C4-2B (cell line): ENCODE measurements around the gene ARHGAP18.
"Not testable (repeated sequence)": the region's sequence is repeated elsewhere in the genome, so short reads cannot be mapped to it uniquely, and the experiment has no call there.

Experiments
- H3K27ac ChIP-seq: fragments of 450-650 bp; 2 replicates; pipeline ENCODE4 v1.5.1; 2017
- ZFX ChIP-seq: fragments of 450-650 bp; IDR thresholded peaks from 2 replicates; pipeline ENCODE4 v1.6.1; 2017
- TF ChIP-seq, protein P1 (sequence below): fragments of 450-650 bp; conservative IDR thresholded peaks from 2 replicates; pipeline ENCODE4 v1.5.1; 2017; ENCODE audit warnings: mild to moderate bottlenecking

The ARHGAP18 gene

GRCh38 chr6:129590408-129591022 is 119.5 kb downstream of the ARHGAP18 start:
- no peak for TF ChIP-seq ZFX
- TF ChIP-seq, protein P1, sequence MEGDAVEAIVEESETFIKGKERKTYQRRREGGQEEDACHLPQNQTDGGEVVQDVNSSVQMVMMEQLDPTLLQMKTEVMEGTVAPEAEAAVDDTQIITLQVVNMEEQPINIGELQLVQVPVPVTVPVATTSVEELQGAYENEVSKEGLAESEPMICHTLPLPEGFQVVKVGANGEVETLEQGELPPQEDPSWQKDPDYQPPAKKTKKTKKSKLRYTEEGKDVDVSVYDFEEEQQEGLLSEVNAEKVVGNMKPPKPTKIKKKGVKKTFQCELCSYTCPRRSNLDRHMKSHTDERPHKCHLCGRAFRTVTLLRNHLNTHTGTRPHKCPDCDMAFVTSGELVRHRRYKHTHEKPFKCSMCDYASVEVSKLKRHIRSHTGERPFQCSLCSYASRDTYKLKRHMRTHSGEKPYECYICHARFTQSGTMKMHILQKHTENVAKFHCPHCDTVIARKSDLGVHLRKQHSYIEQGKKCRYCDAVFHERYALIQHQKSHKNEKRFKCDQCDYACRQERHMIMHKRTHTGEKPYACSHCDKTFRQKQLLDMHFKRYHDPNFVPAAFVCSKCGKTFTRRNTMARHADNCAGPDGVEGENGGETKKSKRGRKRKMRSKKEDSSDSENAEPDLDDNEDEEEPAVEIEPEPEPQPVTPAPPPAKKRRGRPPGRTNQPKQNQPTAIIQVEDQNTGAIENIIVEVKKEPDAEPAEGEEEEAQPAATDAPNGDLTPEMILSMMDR: no peak
- H3K27ac ChIP-seq: no peak overlapping the region

DNA sequence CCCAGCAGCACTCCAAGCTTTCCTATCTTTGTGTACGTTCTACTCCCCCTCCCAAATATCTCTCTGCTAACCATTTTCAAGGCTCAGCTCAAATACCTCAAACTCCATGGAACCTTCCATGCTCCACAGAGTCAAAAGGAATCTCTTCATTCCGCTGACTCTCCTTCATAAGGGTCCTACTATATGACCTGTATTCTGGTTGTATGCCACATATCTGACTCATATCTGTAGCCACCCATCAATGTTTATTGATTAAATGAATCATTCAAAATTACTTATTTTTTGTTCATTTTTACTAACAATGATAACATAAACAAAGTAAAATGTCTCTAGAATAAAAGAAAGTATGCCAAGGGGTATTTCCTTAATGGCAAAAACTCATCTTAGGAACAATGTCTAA is 123.2 kb downstream of the ARHGAP18 start:
- no peak overlapping the region for H3K27ac ChIP-seq
- TF ChIP-seq, protein P1: no peak
- TF ChIP-seq ZFX: no peak

GRCh38 chr6:129583866-129584265 is 126.1 kb downstream of the ARHGAP18 start:
- TF ChIP-seq ZFX: no peak
- TF ChIP-seq, protein P1: no peak
- no peak overlapping the region for H3K27ac ChIP-seq

- H3K27ac ChIP-seq: no peak overlapping the region
- TF ChIP-seq, protein P1: no peak
- no peak for TF ChIP-seq ZFX
These were observed 131.7 kb downstream of the ARHGAP18 start for GRCh38 chr6:129578315-129578714.

DNA sequence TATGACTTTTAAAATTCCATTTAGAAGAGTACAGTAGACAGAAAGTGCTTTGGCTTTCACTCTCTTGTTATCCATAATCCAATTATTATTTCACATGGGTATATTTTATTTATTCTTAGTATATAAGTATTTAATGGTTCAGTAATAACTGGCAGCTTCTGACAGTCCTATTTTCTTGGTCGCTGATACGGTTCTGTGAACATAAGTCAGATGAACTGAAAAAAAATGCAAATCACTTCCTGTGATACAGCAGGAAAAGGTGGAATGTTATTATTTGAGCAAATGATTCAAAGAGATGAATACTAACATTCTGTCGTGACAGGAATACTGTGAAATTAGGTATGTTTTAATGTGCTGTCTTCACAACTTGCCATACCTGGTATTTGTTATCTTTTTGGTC is 132.3 kb downstream of the ARHGAP18 start:
- H3K27ac ChIP-seq: no peak overlapping the region
- TF ChIP-seq ZFX: no peak
- TF ChIP-seq, protein P1: no peak

DNA sequence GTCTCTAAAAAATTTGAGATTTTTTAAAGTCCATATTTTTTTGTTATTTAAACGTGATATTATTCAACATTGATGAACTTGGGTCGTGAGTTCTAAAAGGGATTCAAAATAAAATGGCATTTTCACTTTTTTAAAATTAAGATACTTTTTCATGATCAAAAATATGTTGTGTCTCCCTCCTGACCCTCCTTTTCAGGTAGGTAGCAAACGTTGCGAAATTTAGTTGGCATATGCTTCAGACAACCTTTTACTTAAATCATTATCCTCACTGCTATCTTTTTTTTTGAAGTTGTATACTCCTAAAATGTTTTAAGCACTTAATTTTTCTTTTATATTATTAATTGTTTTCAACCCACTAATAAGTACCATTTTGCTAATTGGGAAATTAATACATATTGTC is 133.5 kb downstream of the ARHGAP18 start:
- H3K27ac ChIP-seq: no peak overlapping the region
- no peak for TF ChIP-seq ZFX
- TF ChIP-seq, protein P1: no peak

DNA sequence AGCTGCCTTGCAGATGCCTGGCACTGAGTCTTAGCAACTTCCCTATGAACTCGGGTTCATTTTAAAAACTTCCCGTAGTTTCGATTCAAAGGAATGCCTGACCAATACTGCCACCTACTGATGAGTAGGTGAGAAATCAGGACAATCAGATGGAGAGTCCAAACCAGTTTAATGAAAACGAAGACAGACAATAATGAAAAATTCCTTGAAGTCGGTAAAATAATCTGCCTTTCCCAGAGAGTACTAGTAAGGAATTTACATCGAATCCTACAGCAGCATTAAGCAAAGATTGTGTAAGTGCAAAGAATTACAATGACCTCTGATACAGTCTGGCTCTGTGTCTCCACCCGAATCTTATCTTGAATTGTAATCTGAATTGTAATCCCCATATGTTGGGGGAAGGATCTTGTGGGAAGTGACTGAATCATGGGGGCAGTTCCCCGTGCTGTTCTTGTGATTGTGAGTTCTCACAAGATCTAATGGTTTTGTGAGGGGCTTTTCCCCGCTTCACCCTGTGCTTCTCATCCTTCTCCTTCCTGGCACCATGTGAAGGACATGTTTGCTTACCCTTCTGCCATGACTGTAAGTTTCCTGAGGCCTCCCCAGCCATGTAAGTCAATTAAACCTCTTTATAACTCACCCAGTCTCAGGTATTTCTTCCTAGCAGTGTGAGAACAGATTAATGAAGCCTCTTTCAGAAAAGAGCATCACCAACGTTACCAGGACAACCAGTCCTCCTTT is 134.4 kb downstream of the ARHGAP18 start:
- no peak overlapping the region for H3K27ac ChIP-seq
- no peak for TF ChIP-seq ZFX
- TF ChIP-seq, protein P1: peak; percentile 79

DNA sequence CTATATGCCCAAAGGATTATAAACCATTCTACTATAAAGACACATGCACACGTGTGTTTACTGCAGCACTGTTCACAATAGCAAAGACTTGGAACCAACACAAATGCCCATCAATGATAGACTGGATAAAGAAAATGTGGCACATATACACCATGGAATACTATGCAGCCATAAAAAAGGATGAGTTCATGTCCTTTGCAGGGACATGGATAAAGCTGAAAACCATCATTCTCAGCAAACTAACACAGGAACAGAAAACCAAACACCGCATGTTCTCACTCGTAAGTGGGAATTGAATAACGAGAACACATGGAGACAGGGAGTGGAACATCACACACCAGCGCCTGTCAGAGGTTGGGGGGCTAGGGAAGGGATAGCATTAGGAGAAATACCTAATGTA is 135.4 kb downstream of the ARHGAP18 start:
- not testable (repeated sequence) for H3K27ac ChIP-seq

GRCh38 chr6:129570929-129571328 is 139.0 kb downstream of the ARHGAP18 start:
- not testable (repeated sequence) for H3K27ac ChIP-seq
